HG02852 (cell line): Measurements from ENCODE around the gene MYLK.
"Not testable (repeated sequence)": the region's sequence is repeated elsewhere in the genome, so short reads cannot be mapped to it uniquely, and the experiment has no call there.

ENCODE experiments used
- ATAC-seq: cut with Tn5 transposase; IDR thresholded peaks from one replicate; pipeline ENCODE4 v1.9.1; 2021; ENCODE audit warnings: mild to moderate bottlenecking, moderate library complexity; ENCODE audit not compliant: unreplicated experiment

MYLK gene

DNA sequence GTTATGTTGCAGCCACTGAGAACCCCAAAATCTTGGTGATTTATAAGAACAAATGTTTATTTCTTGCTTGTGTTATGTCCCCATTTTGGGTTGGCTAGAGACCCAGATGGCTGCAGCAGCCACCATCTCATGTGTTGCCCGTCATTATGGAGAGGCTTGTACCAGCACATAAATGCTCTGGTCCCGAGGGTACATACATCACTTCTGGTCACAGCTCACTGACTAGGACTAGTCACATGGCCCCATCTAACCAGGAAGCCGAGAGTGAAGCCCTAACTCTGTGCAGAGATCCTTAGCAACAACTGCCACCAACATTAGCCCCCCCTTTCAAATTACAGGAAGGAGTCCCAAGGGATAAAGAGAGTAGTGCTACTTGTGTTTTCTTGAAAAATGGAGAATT lies 273.8 kb downstream of the MYLK start:
- peak; percentile 70 for ATAC-seq

DNA sequence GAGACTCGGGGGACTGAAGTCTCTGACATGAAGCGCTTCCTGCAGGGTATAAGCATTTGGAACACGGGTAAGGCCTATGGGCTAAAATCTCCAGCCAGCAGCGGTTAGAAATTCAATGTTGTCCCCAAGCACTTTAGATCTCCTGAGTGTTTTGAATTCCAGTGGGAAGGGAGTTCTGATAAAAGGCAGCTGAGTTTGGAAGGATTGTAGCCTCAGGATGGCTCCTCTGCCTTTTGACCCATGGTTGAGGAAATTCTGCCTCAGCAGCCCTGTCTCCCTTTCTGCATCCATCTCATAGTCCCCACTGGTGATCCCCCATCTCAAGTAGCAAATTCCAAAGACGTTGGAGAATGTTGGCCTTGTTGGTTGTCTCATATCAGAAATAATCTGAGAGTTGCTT lies 275.1 kb downstream of the MYLK start:
- no peak for ATAC-seq

DNA sequence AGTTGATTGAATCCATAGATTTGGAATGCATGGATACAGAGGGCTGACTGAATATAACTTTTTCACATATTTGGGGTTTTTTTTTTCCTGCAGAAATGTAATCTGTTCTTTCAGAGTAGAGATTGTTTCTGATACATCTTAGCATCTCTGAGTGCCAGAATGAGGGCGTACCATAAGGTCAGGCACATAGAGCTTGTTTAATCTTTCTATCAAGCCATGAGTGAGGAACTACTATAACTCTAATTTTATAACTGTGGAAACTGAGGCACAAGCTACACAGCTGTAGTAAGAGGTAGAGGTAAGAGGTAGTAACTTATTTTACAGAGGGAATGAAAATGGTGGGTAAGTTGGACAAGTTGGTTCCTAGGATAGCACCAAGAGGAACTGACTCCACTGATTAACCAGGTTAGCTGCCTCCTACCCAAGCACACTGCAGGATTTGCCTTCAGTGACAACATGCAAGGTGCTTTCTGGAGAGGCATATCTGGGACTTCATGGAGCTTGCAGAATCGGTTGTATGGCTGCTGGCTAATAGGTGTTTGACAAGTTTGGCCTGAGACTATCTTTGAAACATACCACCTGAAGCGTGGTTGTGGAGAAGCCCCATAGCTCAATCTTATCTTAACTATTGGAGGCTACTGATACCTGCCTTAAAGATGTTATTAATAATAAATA lies 275.7 kb downstream of the MYLK start:
- ATAC-seq = no peak

DNA sequence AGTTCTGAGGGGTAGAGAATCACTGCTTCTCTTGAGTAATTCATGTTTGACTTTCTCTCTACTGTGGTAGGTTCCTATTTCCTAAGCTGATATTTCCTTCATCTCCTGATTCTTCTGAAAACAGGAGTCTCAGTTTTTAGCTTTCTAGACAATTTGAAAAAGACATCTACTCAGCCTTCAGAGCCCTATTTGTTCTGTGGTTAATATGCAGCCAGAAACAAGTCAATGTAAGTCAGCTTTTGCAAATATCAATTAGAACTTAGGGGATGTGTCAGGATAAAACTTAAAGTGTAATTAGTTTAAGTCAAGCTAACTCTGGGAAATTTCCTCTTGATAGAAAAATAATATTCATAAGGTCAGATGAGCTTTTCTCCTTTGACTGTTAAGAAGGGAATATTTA lies 277.6 kb downstream of the MYLK start:
- ATAC-seq = no peak

DNA sequence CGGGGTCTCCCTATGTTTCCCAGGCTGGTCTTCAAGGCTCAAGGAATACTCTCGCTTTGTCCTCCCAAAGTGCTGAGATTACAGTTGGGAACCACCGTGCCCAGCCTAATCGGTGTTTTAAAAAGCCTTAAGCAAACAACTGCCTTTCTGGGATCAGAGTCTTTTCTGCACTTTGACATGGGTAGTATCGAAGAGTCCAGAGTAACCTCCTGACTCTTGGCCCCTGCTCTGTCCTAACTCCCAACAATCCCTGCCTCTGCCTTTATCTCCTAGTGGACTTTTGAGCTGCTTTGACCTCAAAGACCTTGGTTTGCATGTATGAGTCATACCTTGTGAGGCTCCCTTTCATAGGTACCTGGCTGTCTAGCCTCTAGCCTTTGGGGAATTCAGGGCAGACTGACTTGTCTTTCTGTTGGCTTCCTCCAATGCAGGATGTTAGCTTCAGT lies 278.3 kb downstream of the MYLK start:
- no peak for ATAC-seq

DNA sequence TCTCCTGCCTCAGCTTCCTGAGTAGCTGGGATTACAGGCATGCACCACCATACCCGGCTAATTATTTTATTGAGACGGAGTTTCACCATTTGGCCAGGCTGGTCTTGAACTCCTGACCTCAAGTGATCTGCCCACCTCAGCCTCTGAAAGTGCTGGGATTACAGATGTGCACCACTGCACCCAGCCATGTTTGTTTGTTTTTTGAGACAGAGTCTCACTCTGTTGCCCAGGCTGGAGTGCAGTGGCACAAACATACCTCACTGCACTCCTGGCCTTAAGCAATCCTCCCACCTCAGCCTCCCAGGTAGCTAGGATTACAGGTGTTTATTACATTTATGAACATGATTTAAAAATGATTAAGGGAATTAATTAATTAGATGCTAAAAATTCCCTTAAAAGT lies 281.0 kb downstream of the MYLK start:
- not testable (repeated sequence) for ATAC-seq

DNA sequence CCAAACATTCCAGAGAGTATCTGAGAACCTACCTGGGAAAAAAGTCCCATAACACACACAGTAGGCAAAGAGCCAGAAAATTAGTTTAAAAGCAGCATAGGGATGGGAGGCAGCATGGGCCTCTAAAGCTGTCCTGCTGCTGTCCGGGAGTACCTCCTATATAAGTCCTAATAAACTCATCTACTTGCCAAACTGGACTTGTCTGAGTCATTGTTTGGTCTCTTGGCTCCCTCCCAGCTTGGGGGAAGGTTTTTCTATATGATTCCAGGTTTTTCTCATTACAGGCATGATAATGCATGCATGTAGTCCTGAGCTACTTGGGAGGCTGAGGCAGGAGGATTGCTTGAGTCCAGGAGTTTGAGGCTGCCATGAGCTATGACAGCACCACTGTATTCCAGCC lies 281.8 kb downstream of the MYLK start:
- ATAC-seq = no peak

DNA sequence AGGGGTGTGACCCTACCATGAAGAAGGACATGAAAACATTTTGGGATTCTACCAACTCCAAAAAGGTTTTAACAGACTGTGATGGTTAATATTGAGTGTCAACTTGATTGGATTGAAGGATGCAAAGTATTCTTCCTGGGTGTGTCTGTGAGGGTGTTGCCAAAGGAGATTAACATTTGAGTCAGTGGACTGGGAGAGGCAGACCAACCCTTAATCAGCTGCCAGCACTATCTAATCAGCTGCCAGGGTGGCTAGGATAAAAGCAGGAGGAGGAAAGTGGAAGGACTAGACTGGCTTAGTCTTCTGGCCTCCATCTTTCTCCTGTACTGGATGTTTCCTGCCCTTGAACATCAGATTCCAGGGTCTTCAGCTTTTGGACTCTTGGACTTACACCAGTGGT lies 283.3 kb downstream of the MYLK start:
- not testable (repeated sequence) for ATAC-seq

DNA sequence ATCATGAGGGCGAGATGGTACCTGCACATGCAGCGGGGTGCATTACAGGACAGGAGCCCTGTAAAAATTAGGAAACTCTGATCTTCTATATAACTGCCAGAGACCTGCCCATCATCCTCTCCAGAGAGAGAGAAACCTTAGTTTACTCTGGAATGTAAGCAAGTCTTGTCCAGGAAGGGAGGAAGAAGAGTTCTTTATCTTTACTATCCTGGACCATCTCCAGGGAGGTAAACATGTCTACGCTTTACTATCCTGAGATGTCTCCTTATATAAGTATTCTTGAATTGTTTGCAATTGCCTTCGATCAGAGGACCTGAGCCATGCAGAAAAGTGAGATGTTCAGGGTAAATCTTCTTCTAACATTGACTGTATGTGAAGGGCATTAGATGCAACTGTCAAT lies 286.6 kb downstream of the MYLK start:
- no peak for ATAC-seq

DNA sequence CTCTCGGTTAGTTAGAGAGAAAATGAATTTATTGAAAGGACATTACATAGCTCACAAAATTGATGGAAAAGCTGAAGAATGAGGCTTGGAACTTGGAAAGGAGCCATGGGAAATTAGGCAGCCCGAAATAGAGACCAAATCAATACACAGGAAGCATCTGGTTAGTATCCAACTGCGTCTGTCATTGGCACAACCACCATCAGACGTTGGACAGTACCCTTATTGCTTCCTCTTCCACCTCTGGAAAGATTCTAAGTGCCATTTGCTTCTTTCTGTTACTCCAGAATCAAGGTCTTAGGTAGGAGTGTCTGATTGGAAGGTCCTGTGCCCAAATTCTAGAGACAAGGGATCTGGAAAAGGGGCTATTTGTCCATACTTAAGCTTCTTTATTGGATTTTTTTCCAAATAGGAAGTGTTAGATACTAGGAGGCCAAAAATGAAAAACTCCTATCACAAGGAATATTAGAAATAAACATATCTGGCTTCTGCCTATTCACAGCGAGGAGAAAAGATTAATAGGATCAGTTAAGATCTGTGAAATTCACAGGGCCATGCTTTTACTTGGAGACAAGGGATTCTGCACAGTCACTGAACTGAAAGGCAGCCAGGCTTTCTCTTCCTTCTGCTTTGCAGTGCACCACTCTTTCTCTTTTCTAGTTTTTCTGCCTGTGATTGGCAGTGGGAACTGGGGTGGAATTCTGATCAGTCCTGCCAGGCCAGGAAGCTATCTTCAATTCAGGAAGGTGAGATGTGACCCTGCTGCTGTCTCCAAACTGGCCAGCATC lies 288.5 kb downstream of the MYLK start:
- ATAC-seq = no peak

DNA sequence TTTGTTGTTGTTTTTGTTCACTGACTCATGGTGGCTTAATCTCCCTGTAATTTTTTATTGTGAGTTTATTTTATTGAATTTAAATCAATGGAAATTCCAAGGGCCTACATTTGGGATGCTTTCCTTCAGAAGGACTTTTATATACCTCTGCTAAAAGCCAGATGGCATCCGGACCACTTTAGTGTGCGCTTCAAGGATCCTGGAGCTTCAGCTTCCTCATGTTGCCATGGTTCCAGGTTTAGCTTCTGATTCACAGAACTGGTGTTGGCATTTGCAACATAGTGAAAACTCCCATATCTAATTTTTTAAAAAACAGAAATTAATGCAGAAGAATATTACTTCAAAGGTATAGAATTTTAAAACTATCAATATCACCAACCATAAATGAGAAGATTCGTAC lies 290.8 kb downstream of the MYLK start:
- ATAC-seq = no peak

DNA sequence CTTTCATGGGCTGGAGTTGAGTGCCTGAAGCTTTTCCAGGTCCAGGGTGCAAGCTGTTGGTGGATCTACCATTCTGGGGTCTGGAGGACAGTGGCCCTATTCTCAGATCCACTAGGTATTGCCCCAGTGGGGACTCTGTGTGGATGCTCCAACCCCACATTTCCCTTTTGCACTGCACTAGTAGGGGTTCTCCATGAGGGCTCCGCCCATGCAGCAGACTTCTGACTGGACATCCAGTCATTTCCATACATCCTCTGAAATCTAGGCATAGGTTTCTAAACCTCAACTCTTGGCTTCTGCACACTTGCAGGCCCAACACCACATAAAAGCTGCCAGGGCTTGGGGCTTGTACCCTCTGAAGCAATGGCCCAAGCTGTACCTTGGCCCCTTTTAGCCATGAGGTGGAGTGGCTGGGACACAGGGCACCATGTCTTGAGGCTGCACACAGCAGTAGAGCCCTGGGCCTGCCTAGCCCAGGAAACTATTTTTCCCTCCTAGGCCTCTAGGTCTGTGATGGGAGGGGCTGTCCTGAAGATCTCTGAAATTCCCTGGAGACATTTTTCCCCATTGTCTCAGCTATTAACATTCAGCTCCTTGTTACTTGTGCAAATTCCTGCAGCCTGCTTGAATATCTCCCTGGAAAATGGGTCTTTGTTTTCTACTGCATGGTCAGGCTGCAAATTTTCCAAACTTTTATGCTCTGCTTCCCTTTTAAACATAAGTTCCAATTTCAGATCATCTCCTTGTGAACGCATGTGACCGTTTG lies 293.3 kb downstream of the MYLK start:
- ATAC-seq = no peak

DNA sequence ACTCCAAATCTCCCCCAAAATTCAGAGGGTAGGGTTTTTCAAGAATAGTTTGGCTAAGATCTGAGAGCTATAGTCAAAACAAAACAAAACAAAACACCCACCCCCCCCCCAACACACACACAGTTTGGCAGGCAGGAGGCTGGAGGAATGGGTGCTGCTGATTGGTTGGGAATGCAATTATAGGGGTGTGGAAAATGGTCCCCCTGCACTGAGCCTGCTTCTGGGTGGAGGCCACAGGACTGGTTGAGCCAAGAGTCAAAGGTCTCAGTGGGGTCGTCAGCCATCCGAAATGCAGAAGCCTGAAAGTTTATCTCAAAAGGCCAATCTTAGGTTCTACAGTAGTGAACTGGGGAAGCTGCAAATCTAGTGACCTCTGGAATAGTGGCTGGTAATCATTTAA lies 296.7 kb downstream of the MYLK start:
- ATAC-seq = no peak

DNA sequence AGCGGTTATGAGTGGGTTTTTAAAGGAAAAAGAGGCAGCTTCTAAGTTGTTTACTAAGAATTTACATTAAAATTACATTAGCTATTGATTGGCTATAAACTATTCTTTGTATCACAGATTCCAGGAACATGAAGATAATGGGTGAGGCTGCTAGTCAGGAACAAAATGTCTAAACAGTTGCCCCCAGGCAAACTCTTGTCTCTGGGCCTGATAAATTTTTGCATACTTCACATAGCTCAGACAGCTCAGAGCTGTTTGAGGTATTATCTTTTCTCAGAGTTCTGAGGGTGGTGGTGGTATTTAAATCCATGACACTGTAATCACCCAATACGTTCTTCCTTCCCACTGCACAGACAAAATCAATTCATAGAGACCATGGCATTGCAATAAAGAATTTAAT lies 297.2 kb downstream of the MYLK start:
- ATAC-seq = no peak

DNA sequence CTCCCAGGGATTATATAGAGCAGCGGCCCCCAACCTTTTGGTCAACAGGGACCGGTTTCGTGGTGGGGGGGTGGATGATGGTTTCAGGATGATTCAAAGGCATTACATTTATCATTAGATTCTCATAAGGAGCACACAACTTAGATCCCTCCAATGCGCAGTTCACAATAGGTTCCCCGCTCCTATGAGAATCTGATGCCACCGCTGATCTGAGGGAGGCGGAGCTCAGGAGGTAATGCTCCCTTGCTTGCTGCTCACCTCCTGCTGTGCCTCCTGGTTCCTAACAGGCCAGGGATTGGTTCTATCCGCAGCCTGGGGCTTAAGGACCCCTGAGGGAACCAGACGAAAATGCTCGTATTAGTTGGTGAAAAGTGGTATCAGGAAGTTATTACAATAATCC lies 298.0 kb downstream of the MYLK start:
- no peak for ATAC-seq

DNA sequence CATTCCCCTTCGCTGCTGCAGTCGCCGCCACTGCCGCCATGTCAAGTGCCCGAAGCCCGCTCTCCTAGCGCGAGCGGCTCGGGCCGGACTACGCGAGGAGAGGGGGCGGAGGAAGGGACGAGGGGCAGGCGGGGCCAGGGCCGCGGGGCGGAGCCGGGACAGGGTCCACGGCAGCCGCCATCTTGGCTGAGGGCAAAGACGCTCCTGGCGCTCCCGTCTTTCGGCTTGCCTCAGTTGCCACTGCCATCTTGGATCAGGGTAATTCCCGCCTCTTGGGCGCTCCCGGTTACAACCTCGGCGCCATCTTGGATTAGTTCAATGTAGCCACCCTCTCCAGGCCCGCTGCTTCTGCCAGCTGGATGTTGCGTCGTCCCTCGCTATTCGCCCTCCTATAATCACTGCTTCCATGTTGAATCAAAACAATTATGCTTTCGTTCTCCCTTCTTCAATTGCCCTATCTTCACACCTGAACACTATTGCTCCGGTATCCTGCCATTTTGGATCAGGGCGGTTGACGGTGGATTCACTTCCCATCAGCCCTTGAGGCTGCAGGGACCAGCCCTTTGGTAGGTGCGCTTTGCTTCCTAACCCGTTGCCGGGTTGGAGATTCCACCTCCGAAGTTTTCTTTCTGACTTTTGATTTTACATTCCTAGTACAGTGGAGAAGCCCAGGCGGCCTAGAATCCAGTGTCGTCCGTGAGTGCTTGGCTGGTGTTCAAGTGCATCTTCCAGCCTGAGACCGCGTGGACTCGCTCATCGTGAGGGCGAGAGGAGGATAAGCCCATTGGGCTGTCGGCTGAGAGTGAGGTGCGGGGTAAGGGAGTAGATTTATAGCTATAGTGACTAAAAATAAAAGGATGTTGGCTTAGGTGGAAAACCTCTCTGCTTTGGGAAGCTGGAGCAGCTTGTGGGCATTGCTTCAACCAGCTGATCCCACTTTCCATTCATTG lies 298.9 kb downstream of the MYLK start, which contains the start of gene HACD2:
Gene HACD2, minus strand, starts transcription at position 66 of the 950 bp plus-strand sequence. Its CDS starts 26 bp downstream, at position 40.
- peak; percentile 91 for ATAC-seq

DNA sequence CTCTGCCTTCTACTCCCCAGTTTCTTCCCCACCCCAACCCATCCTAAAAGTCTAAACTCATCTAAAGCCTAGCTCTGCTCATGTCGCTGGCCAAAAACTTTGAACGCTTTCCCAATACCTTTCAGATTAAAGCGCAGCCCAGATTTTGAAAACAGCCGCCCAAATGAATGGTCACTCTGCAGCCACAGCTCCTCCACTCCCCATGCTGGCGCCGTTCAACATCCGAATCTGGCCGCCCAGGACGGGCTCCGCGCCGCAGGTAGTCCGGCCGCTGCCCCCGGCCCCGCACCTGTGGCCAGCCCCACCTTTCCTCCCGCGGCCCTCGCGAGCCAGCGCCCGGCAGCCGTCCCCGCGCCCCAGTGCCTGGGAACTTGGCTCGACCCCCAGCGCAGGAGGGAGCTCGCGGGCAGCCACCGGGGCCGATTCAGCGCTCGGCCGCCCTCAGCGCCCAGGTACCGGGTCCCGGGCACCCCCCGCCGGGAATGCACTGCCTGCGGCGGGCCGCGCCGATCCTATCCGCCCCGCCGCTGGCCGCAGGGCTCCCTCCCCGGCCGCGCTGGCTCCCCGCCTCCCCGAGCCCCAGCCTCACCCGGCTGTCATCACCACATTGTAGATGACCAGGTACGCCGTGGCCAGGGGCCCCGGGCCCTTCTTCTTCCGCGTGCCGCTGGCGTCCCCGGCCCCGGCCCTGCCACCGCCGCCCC lies 299.7 kb downstream of the MYLK start:
- ATAC-seq = peak; percentile 27

DNA sequence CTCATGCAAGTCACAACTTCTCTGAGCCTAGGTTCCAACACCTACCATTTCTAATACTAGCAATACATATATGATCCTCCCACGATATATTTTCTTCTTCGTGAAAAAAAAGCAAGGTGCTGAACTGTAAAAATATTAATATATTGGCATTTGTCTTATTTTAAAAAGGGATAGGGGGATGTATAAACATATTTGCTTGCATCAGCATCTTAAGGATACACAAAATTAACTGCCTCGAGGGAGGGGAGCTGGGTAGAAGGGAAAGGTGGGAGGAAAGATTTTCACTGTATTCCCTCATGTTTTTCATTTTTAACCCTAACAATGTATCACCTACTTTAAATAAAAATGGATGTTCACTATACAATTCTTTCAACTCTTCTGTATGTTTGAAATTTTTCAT lies 300.6 kb downstream of the MYLK start:
- ATAC-seq = no peak

DNA sequence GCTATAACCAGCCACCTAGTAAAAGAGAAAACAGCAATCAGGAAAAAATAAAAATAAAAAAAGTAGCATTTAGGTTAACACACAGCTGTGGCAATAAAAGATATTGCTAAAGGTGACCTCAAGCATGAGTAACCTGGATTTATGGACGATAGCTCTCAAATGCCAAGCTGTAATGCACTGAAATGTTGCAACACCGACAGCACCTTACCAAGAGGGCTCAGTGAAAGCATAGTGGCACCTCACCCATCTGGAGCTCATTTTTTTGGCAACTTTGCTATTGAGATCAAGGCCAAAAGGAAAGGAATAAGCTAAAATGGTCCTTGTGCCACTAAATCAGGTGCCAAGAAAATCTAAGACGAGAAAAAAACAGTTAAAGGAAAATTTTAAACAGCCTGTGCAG lies 301.8 kb downstream of the MYLK start:
- no peak for ATAC-seq

DNA sequence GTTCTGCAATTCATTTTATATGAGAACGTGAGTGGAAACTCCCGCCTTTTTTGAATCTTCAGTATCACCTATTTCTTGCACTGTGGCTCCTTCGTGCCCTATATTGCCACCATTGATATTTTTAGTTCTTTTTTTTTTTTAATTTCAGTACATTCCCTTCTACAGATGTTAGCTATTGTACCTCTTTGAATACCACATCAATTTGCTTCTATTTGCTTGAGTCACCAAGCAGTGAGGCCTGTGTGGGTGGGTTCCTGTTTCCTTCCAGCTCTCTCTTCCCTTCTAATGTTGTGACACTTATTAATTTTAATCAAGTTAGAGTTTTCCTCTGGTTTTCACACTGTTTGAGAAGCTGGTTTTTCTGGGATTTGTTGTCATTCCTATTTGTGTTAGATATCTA lies 308.0 kb downstream of the MYLK start:
- ATAC-seq = no peak
